AG04449 (cell line): ENCODE data around the gene POLR2I.
A peak's percentile ranks its signal among the peaks of the same experiment; 100 is the strongest.

Experiments used
- CTCF ChIA-PET: fragments of 350-600 bp; formaldehyde crosslinking; extraction: SDS; loops from one replicate; lab custom pipeline; 2021; ENCODE audit warnings: antibody characterized with exemption; lab: Yijun Ruan, JAX
- POLR2A ChIA-PET: fragments of 400-600, 350-600 bp; formaldehyde crosslinking; extraction: SDS; loops from one replicate; lab custom pipeline; 2020; ENCODE audit warnings: antibody characterized with exemption, inconsistent platforms; lab: Yijun Ruan, JAX
- DNase-seq: peaks from one replicate; pipeline ENCODE4 v3.0.0-alpha.2; 2010; ENCODE audit warnings: low read depth, low spot score
- H3K4me3 ChIP-seq: 2 replicates; pipeline ENCODE4 v1.5.1; 2011; ENCODE audit warnings: low read depth, mild to moderate bottlenecking, control low read depth, low read length
- TF ChIP-seq, protein P1 (sequence below): IDR thresholded peaks from one replicate; pipeline ENCODE4 v1.5.1; 2011; ENCODE audit warnings: mild to moderate bottlenecking, moderate library complexity, low read length, control low read depth, inconsistent platforms; ENCODE audit not compliant: insufficient read depth; ENCODE audit errors: missing control alignments

The POLR2I gene

DNA sequence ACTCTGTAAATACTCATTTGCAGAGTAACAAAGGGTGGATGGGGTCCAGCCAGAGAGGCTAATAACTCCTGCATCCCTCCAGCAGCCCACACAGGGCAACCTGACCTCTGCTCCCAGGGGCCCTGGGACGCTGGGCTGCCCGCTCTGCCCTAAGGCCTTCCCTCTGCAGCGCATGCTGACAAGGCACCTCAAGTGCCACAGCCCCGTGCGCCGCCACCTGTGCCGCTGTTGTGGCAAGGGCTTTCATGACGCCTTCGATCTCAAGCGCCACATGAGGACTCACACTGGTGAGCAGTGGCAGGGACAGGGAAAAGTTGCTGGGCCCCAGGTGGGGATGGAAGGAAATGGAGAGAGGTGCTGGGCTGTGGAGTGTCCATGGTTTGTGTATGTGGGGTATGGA is 2.0 kb downstream of the POLR2I start:
- POLR2A ChIA-PET, result no interaction called here
- peak overlapping the region; percentile 1; the same call in 1 of the 2 replicates for H3K4me3 ChIP-seq
- CTCF ChIA-PET, result no interaction called here

DNA sequence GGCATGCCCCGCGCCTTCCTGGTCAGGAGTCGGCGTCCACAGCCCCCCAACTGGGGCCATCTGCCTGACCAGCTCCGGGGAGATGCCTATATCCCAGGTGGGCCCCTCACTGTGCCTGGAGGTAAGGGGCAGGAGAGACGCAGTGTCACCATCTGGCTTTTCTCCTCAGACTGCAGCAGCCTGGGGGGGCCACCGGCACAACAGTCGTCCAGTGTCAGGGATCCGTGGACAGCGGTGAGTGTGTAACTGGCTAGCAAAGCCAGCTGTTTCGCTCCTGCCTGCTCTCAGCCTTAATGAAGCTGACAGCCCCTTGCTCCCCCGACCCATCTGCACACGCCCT is 3.5 kb downstream of the POLR2I start:
- no peak for DNase-seq
- POLR2A ChIA-PET, result no interaction called here
- no peak overlapping the region for H3K4me3 ChIP-seq
- CTCF ChIA-PET, result interaction anchor here (0.7 kb wide), 1 partner anchor 52 kb away, joined by 3 read pairs; no protein-coding TSS in a partner anchor
- TF ChIP-seq, protein P1, sequence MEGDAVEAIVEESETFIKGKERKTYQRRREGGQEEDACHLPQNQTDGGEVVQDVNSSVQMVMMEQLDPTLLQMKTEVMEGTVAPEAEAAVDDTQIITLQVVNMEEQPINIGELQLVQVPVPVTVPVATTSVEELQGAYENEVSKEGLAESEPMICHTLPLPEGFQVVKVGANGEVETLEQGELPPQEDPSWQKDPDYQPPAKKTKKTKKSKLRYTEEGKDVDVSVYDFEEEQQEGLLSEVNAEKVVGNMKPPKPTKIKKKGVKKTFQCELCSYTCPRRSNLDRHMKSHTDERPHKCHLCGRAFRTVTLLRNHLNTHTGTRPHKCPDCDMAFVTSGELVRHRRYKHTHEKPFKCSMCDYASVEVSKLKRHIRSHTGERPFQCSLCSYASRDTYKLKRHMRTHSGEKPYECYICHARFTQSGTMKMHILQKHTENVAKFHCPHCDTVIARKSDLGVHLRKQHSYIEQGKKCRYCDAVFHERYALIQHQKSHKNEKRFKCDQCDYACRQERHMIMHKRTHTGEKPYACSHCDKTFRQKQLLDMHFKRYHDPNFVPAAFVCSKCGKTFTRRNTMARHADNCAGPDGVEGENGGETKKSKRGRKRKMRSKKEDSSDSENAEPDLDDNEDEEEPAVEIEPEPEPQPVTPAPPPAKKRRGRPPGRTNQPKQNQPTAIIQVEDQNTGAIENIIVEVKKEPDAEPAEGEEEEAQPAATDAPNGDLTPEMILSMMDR, result no peak

More for the DNA sequence above, 2.0 kb downstream of the POLR2I start:
- TF ChIP-seq, protein P1, result no peak
- DNase-seq, result no peak

DNA sequence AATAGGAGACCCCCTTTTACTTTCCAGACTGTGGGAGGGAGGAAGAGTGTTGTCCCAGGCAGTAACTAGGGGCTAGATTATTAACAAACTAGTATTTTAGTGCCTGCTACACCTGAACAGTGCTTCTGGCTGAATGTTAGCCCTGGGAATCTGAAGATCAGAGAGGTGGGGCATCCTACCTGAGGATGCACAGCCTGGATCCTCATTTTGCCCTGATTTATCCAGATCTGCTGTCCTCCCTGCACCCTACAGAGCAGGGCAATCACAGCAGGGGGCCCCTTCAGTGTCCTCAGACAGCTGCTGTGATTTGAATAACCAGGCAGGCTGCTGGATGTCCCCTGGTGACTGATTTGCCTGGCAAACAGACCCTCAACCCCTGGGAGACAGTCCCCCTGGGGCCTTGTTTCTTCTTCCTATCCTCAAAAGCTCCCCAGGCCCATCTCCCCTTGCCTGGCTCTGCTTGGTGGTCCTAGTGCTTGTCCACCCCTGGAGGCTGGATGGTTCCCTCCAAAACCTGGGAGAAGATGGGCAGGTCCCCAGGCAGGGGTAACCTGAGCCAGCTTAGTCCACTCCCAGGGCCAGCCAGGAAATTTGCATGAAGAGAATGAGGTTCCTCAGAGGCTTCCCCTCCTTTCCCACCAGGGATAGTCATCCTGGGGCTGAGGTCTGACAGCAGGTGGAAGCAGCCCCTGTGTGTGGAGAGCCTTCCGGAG is 4.0 kb downstream of the POLR2I start, which contains the start of gene OVOL3:
Gene OVOL3, plus strand, starts transcription at position 657 of the 713 bp plus-strand sequence. CDS start 60 bp downstream, outside the sequence.
- TF ChIP-seq, protein P1, result no peak
- POLR2A ChIA-PET, result no interaction called here
- H3K4me3 ChIP-seq, result no peak within 1 kb of the TSS
- no peak for DNase-seq
- CTCF ChIA-PET, result no interaction called here

DNA sequence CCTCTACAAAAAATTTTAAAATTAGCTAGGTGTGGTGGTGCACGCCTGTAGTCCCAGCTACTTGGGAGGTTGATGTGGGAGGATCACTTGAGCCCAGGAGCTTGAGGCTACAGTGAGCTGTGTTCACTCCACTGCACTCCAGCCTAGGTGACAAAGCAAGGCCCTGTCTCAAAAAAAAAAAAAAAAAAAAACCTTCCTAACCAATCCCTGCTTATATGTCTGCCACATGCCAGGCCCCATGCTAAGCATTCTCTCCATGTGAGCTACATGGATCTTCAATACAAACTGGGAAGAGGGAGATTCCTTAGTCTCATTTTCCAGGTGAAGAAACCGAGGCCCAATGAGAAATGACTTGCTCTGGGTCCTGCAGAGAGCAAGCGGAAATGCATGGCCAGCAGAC is 6.0 kb downstream of the POLR2I start:
- no peak for DNase-seq
- TF ChIP-seq, protein P1, result no peak
- ChIA-PET POLR2A (no interaction called here), CTCF (interaction anchor here (0.6 to 1.2 kb wide), 2 partner anchors 16 to 18 kb away, joined by 3 read pairs; no protein-coding TSS in a partner anchor)
- no peak overlapping the region for H3K4me3 ChIP-seq

DNA sequence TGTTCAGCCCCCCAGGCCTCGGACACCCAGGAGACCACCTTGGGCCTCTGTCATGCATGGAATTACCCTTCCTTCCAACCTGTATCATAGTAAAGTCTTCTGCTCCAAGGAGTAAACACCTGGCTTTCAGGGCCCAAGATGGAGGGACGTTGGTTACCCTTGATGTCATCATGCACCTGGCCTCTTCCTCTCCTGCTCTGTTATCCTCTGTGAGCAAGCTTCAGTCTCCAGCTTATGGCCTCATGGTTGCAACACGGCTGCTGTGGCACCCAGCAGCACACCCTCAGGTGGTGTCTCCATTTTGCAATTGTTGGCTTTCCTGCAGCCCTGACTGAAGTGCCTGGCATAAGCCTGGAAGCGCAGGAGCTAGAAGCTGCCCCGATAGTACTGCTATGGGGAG is 7.7 kb downstream of the POLR2I start:
- TF ChIP-seq, protein P1, result no peak
- POLR2A ChIA-PET, result no interaction called here
- no peak overlapping the region for H3K4me3 ChIP-seq
- no peak for DNase-seq
- CTCF ChIA-PET, result interaction anchor here (0.6 to 1.5 kb wide), 2 partner anchors 14 to 61 kb away, joined by 3 read pairs; no protein-coding TSS in a partner anchor

DNA sequence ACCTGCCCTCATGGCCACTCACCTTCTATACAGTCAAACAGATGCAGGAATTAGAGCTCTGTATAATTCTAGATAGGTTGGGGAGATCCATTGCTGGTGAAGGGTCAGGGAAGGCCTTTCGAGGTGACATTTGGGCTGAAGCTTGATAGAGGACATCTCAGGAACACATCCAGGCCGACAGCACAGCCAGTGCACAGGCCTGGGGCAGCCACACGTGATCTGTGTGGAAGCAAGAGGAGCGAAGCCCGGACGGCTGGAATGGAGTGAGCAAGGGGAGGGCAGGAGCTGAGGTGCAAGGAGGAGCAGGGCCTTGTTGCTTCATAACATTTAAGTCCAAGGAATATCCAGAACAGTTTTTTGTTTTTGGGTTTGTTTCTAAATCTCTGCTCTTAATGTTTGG is 8.2 kb downstream of the POLR2I start:
- CTCF ChIA-PET, result interaction anchor here (0.6 to 1.5 kb wide), 2 partner anchors 13 to 62 kb away, joined by 3 read pairs; no protein-coding TSS in a partner anchor

More for the DNA sequence above, 8.2 kb downstream of the POLR2I start:
- POLR2A ChIA-PET, result interaction anchor here (0.6 kb wide), 1 partner anchor 46 kb away, joined by 3 read pairs; no protein-coding TSS in a partner anchor
- no peak for DNase-seq
- H3K4me3 ChIP-seq, result no peak overlapping the region
- TF ChIP-seq, protein P1, result no peak
